HUDEP-2 (cell line): Measurements from ENCODE around the gene FCHSD2.
"Not testable (repeated sequence)": the region's sequence is repeated elsewhere in the genome, so short reads cannot be mapped to it uniquely, and the experiment has no call there.

Experiments used
- DNase-seq, 76 experiments: peaks; one replicate each; lab custom pipeline; 2025; ENCODE audit not compliant: unreplicated experiment in 76 of 76; lab: John Stamatoyannopoulos, UW

Gene FCHSD2

GRCh38 chr11:72850832-72851231 lies 291.3 kb downstream of the FCHSD2 start:
- DNase-seq = no peak

GRCh38 chr11:72848846-72849466 lies 293.2 kb downstream of the FCHSD2 start:
- peak in 16 of 76 experiments; percentile 4 to 34 (median 16) for DNase-seq

- no peak for DNase-seq
Observed at GRCh38 chr11:72844356-72844755, 297.8 kb downstream of the FCHSD2 start.

GRCh38 chr11:72842653-72843330 lies 299.3 kb downstream of the FCHSD2 start:
- DNase-seq = no peak

GRCh38 chr11:72842126-72842525 lies 300.0 kb downstream of the FCHSD2 start:
- DNase-seq = no peak

- DNase-seq = no peak
Observed at GRCh38 chr11:72841397-72841796, 300.7 kb downstream of the FCHSD2 start.

- no peak for DNase-seq
Observed at GRCh38 chr11:72840780-72841179, 301.3 kb downstream of the FCHSD2 start.

- DNase-seq = no peak
Observed at GRCh38 chr11:72838691-72839305, 303.3 kb downstream of the FCHSD2 start.

GRCh38 chr11:72836111-72836510 lies 306.0 kb downstream of the FCHSD2 start:
- no peak for DNase-seq

GRCh38 chr11:72834905-72835304 lies 307.2 kb downstream of the FCHSD2 start:
- DNase-seq = no peak

GRCh38 chr11:72833811-72834493 lies 308.2 kb downstream of the FCHSD2 start:
- DNase-seq = no peak

GRCh38 chr11:72833083-72833733 lies 308.9 kb downstream of the FCHSD2 start:
- DNase-seq = no peak

- no peak for DNase-seq
Observed at GRCh38 chr11:72832301-72833082, 309.6 kb downstream of the FCHSD2 start.

GRCh38 chr11:72831521-72832300 lies 310.4 kb downstream of the FCHSD2 start:
- DNase-seq = peak in 65 of 76 experiments; percentile 3 to 76 (median 51)

GRCh38 chr11:72829884-72830533 lies 312.1 kb downstream of the FCHSD2 start:
- no peak for DNase-seq

- no peak for DNase-seq
Observed at GRCh38 chr11:72829178-72829577, 312.9 kb downstream of the FCHSD2 start.

GRCh38 chr11:72828692-72829101 lies 313.4 kb downstream of the FCHSD2 start:
- DNase-seq = no peak

- no peak for DNase-seq
Observed at GRCh38 chr11:72828081-72828567, 314.0 kb downstream of the FCHSD2 start.

GRCh38 chr11:72827656-72828055 lies 314.5 kb downstream of the FCHSD2 start:
- DNase-seq = not testable (repeated sequence)
